ENCODE results near the gene CDK5RAP2.

Gene CDK5RAP2

GRCh38 chr9:120528829-120529228, 51.1 kb downstream of the CDK5RAP2 start:
- no peak for TF ChIP-seq CTCF (IDR thresholded peaks at IDR 0.05; ENCODE audit: insufficient read depth, low read depth, low read length, missing control alignments)
- no peak overlapping the region for H3K4me3 ChIP-seq (ENCODE audit: low read length)
- no peak for DNase-seq (ENCODE audit: low read depth)

- no peak for DNase-seq (ENCODE audit: low read depth)
- H3K4me3 ChIP-seq (ENCODE audit: low read length) = no peak overlapping the region
- TF ChIP-seq CTCF (IDR thresholded peaks at IDR 0.05; ENCODE audit: insufficient read depth, low read depth, low read length, missing control alignments) = no peak
These were observed 51.6 kb downstream of the CDK5RAP2 start for GRCh38 chr9:120528327-120528726.

- DNase-seq (ENCODE audit: low read depth) = no peak
- H3K4me3 ChIP-seq (ENCODE audit: low read length) = no peak overlapping the region
- TF ChIP-seq CTCF (IDR thresholded peaks at IDR 0.05; ENCODE audit: insufficient read depth, low read depth, low read length, missing control alignments) = no peak
These were observed 53.4 kb downstream of the CDK5RAP2 start for GRCh38 chr9:120526534-120526933.

GRCh38 chr9:120524863-120525262, 55.1 kb downstream of the CDK5RAP2 start:
- TF ChIP-seq CTCF (IDR thresholded peaks at IDR 0.05; ENCODE audit: insufficient read depth, low read depth, low read length, missing control alignments) = no peak

GRCh38 chr9:120524038-120524437, 55.9 kb downstream of the CDK5RAP2 start:
- no peak for TF ChIP-seq CTCF (IDR thresholded peaks at IDR 0.05; ENCODE audit: insufficient read depth, low read depth, low read length, missing control alignments)
- no peak for DNase-seq (ENCODE audit: low read depth)
- no peak overlapping the region for H3K4me3 ChIP-seq (ENCODE audit: low read length)

More at GRCh38 chr9:120524863-120525262, 55.1 kb downstream of the CDK5RAP2 start:
- DNase-seq (ENCODE audit: low read depth) = no peak
- no peak overlapping the region for H3K4me3 ChIP-seq (ENCODE audit: low read length)

- TF ChIP-seq CTCF (IDR thresholded peaks at IDR 0.05; ENCODE audit: insufficient read depth, low read depth, low read length, missing control alignments) = no peak
- H3K4me3 ChIP-seq (ENCODE audit: low read length) = no peak overlapping the region
- no peak for DNase-seq (ENCODE audit: low read depth)
These were observed 57.4 kb downstream of the CDK5RAP2 start for GRCh38 chr9:120522558-120522957.

GRCh38 chr9:120522032-120522431, 57.9 kb downstream of the CDK5RAP2 start:
- TF ChIP-seq CTCF (IDR thresholded peaks at IDR 0.05; ENCODE audit: insufficient read depth, low read depth, low read length, missing control alignments) = no peak
- DNase-seq (ENCODE audit: low read depth) = no peak
- H3K4me3 ChIP-seq (ENCODE audit: low read length) = no peak overlapping the region

Data from epithelial cell of esophagus (primary cell).